GM08714 (cell line): Measurements from ENCODE around the gene ABCA1.

Experiments used
- H3K4me3 ChIP-seq: fragments of 200-500 bp; sonication (Bioruptor generic); 2 replicates; pipeline ENCODE4 v1.5.1; 2014; ENCODE audit warnings: mild to moderate bottlenecking, low read length, inconsistent platforms
- ZNF274 ChIP-seq: IDR thresholded peaks from 2 replicates; pipeline ENCODE4 v1.6.1; 2012; ENCODE audit warnings: mild to moderate bottlenecking, low read depth, low read length

ABCA1 gene

GRCh38 chr9:104841601-104842141 lies 86.3 kb downstream of the ABCA1 start:
- no peak overlapping the region for H3K4me3 ChIP-seq

DNA sequence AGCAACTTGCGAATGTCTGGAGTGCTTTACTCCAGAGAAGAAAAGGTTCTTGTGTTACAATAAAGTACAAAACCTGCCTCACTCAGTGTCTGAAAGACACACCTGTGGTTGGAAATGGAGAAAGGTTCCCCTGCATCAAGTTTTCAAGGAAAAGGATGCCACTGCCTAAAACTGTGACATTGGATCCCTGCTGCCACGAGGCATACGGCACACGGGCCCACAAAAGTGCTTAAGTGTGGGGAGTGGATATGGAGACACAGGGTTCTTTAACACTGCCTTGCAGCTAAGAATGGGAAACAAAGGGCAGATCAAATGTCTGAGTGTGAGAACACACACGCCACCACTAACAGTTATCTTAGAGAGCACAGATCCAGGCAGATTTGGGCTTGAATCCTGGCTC lies 89.0 kb downstream of the ABCA1 start:
- no peak overlapping the region for H3K4me3 ChIP-seq
- TF ChIP-seq ZNF274, result no peak

More at GRCh38 chr9:104841601-104842141, 86.3 kb downstream of the ABCA1 start:
- TF ChIP-seq ZNF274, result no peak

- no peak for TF ChIP-seq ZNF274
- no peak overlapping the region for H3K4me3 ChIP-seq
Measured at GRCh38 chr9:104836767-104837166, 91.2 kb downstream of the ABCA1 start.

DNA sequence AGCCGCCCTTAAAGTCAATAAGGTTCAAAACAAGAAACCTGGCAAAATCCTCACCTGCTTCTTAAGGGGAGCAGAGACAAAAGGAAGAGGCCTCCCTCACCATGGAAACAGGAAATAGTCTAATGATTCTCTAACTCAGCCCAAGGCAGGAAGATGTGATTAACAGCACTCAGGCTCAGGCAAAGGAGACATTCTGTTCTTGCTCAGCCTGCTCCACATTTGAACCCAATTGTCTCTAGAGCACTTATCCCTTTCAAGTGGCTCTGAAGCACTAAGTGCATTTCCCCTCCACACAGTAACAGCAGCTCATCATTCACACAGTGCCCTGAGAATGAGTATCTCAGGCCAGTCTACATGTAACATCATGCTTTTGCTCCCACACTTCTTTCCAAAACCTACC lies 91.7 kb downstream of the ABCA1 start:
- no peak overlapping the region for H3K4me3 ChIP-seq
- TF ChIP-seq ZNF274, result no peak

DNA sequence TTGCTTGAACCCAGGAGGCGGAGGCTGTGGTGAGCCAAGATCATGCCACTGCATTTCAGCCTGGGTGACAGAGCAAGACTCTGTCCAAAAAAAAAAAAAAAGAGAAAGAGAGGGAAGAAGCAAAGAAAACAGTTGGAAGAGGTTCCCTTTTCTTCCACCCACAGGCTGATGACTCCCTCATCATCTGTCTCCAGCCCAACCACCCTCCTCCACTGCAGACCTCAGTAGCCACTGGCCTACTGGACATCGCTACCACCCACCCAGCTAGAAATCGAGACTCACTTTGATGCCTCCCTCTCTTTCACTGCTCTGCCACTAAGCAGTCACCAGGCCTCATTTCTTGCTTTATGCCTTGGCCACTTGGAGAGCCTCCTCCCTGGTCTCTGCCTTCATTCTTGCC lies 92.8 kb downstream of the ABCA1 start:
- TF ChIP-seq ZNF274, result no peak
- no peak overlapping the region for H3K4me3 ChIP-seq

GRCh38 chr9:104833696-104834095 lies 94.3 kb downstream of the ABCA1 start:
- TF ChIP-seq ZNF274, result no peak
- no peak overlapping the region for H3K4me3 ChIP-seq

DNA sequence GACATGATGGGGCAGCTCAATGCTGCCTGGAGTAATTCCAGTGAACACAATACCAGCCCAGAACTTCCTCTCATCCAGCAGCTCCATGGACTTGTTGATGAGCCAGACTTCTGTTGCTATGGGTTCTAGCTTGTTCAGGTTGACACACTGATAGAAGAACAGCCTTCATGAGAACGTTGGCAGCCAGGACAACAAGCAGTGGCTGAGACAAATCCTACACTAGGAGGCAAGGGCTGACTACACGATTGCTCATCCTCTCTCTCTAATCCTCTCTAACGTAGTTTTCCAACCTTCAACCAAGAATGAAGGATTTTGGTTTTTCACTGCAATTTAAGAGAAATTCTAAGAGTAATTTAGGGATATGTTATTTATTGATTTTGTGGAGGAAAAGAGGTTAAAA lies 96.3 kb downstream of the ABCA1 start:
- H3K4me3 ChIP-seq, result no peak overlapping the region
- no peak for TF ChIP-seq ZNF274

DNA sequence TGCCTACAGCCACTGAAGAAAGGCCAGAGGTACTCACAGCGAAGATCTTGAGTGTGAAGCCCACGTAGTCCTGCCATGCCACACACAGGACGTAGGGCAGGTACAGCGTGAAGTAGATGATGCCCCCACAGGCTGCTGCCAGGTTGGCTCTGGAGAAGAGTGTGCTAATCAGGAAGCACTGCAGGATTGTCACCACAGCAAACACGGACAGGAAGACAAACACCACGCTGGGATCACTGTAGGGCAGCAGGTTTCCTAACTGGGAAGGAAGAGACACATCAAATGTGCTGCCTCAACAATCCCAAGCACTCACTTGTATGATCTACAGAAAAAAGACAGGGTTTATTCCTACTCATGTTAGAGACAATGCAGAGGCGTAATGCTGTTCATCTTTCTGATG lies 101.0 kb downstream of the ABCA1 start:
- H3K4me3 ChIP-seq, result no peak overlapping the region
- no peak for TF ChIP-seq ZNF274

DNA sequence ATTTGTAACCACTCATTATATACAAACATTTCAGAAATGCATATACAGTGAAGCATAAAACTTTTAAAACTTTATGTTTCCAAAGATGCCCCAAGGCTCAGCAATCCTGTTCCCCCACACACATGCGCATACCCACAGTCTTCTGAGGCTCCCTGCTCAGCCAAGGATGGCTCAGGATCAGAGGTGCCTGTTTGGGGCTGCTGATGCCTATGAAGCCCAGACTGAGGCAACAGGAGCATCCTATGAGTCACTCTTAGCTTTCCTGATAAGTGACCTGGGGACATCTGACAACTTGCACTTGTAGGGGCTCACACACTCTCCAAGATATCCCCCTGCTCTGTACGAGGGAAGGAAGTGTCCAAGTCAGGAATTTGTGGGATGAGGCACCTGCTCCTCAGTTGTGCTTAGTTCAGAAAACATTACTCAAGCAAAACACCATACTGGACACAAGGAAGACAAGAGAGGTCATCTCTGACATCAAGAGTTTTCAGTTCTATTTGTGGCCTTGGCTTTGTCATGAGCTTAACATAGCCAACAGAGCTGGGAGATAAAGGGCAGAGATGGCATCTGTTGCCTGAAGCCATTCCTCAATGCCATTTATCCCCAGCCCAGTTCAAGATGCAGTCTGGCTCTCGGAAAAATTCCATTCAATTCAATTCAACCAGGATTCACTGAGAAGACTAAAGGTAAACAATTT lies 101.7 kb downstream of the ABCA1 start:
- no peak for TF ChIP-seq ZNF274

DNA sequence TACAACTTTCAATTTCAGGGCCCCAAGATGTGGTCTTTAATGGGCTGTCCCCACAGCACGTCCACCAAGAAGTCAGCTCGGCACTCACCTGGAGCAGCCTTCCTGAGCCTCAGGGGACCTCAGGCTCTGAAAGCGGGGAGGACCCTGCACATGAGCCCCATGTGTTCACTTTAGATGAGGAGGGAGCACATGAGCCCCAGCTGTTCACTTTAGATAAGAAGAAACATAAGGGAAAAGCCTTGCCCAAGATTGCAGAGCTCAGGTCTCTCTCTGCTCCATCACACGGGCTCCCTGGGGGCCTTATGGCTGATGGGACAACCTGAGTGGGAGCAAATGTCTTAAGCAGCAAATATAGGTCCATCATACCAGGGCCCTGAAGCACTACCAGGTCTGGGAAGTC lies 107.6 kb downstream of the ABCA1 start:
- no peak for TF ChIP-seq ZNF274
- no peak overlapping the region for H3K4me3 ChIP-seq

More for the DNA sequence above, 101.7 kb downstream of the ABCA1 start:
- no peak overlapping the region for H3K4me3 ChIP-seq

DNA sequence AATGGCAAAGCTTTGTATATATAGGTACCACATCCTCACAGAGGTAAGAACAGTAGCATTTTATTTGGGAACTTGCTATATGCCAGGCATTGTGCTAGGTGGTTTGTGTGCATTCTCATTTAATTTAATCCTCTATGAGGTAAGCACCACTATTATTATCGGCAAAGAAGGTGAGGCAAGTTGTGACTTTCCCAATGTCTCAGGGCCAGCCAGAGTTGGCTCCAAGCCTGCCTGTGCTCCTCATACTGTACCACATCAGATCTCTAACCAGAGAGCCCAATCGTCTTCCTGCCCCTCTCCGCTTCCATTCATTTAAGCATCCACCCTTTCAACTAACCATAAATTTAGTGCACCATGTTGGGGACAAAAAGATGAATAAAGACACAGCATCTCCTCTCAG lies 108.9 kb downstream of the ABCA1 start:
- no peak overlapping the region for H3K4me3 ChIP-seq
- TF ChIP-seq ZNF274, result no peak

- H3K4me3 ChIP-seq, result no peak overlapping the region
- no peak for TF ChIP-seq ZNF274
Measured at GRCh38 chr9:104817437-104817836, 110.5 kb downstream of the ABCA1 start.

- no peak for TF ChIP-seq ZNF274
- no peak overlapping the region for H3K4me3 ChIP-seq
Measured at GRCh38 chr9:104815851-104816565, 111.9 kb downstream of the ABCA1 start.

DNA sequence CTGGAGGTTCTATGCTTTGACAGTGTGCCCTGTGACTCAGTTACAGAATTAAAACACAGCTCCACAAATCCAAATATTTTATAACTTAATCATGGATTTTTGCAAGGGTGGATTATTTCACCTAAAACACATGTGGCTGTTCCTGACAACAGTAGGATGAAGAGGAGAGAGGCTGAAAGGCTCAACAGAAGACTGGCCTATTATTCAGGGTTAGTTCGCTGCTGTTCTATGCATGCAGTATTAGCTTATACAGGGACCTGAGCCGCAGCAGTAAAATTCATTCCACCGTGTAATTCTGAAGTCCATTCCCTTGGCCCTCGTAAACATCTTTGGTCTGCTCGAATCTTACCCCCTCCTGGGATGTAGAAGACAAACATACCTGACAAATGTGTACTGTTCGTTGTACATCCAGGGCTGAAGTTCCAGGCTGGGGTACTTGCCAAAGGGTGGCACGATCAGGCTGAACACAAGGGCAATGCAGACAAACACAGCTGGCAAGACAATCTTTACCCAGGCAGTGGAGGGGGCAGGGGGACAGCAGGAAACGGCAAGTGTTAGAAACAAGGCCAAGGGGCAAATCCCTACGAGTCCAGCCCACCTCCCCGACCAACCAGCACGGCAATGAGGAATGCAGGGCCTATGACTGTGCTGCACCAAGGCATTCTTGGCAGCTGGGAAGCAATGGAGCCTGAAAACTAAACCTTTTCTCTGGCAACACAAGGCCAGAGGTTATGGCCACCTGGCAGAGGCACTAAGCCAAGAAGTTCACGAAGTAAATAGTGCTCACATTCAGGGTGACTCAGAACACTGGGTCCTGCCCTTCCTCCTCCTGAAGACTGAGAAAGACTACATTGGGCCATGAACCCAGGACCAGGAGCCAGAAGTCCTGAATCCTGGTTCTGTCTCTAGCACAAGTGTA lies 117.3 kb downstream of the ABCA1 start:
- TF ChIP-seq ZNF274, result no peak
- H3K4me3 ChIP-seq, result no peak overlapping the region

DNA sequence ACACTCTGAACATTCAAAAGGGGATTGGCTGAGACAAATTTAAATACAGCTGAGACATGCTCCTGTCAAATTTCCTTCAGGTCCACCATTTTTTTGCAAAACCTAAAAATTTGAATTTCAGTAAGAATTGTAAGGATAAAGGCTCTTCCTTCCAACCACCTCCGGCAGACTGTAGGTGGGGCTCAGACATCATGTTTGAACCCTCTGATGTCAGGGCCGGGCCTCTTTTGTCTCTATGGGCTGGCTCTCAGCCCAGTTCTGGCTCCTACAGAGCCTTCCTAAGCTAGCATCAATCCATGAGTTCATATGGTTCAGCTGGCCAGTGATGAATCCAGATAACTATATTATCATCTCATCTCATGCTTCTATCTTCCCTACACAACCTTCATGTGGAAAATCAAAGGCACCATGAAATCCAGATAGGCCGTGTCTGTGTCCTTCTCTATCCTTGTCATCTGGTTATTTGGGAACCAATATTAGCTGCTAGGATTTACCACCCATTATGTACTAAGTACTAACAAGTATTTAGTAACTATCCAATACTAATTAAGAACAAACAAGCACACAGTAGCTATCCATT lies 119.8 kb downstream of the ABCA1 start:
- no peak for TF ChIP-seq ZNF274
- H3K4me3 ChIP-seq, result no peak overlapping the region
